Activated CD4-positive, alpha-beta T cell treated with anti-CD3 and anti-CD28 coated beads, Interleukin-2, amount 50 U/mL, for 24 hours (primary cell): ENCODE measurements around the gene PRR22.
A peak's percentile ranks its signal among the peaks of the same experiment; 100 is the strongest.

ENCODE experiments used
- DNase-seq, 2 donors: peaks; one replicate each; pipeline ENCODE4 v3.0.0-alpha.2; 2020; ENCODE audit warnings: low read depth in 1 of 2, low spot score in 1 of 2

The PRR22 gene

DNA sequence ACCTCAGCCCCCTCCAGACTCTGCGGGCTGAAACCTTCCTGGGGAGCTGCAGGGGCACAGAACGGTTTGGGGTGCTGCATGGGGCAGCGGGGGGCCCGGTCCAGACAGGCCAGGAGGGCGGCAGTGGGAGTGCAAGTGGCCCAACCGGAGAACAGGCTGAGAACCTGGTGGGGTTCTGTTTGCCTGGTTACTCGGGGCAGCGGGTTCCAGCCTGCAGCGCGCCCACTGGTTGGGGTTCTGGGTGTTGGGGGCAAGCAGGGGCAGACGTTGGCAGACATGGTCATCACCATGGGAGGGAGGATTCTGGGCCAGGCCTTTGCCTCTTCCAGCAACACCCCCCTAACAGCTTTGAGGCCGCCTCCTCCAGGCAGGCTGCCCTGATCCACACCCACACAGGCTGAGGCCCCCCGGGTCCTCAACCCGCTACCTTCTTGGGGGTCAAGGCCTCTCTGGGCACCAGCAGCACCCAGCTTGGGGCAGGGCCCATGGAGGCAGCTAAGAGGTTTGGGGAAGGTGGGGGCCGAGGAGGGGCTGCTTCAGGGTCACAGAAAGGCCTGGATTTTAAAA lies at the start of gene PRR22:
PRR22 (minus strand) TSS at position 166 of the 567 bp plus-strand sequence; CDS start at position 80, 86 bp downstream.
- no peak for DNase-seq

DNA sequence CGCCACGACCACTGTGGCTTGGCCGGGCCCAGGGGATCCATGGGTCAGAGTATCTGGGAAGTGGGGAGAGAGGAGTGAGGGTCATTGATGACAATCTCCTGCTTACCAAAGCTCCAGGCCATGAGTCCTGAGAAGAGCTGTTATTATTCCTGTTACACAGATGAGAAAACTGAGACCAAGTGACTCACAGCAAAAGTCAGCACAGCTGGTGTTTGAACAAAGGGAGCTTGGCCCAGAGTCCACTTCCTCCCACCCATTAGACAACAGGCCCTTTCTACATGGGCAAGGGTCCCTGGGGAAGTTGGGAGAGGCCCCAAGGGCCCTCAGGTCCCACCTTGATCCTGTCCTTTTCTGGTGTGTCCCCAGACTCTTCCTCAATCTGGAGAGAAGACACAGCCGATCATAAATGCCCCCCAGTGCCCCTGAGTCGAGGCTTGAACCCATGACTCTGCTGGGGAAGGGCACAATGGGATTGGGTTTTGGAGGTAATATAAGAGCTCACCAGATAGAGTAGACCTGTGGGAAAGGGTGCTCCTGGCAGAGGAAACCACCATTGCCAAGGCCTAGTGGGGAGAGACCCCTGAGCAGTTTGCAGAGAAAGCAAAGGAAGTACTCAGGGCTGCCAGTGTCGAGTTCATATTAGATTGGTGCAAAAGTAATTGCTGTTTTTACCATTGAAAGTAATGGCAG lies 48.1 kb upstream of the PRR22 start:
- DNase-seq = no peak

DNA sequence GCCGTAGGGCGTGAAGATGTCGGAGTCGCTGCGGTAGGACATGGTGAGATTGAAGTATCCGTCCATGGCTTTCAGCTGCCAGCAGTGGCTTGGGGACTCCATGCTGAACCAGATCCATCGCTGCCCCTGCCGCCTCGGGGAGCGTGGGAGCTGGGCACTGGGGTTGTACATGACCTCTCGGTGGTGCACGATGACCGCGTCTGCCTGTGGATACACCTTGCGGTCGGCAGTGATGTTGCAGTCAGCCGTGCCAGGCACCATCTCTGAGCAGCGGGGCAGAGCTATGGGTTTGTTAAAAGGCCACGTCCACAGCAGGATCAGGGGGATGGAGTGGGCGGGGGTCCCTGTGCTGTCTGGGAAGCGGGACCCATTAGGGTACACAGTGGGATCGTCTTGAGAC lies 47.5 kb upstream of the PRR22 start:
- no peak for DNase-seq

DNA sequence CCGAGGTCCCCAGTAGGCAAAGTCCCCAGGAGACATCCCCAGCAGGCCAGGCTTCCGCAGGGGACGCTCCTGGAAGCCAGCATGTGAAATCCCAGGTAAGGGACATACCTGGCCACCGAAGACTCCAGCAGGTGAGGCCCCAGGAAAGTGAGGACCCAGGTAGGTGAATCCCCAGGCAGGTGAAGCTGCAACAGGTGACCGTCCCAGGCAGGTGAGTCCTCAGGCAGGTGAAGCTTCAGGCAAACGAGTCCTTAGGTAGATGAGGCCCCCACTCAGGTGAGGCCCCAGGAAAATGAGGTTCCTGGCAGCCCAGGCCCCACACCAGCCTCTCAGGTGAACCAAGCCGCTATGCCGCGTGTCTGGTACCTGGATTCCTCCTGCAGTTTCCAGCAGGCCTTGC lies 46.6 kb upstream of the PRR22 start:
- no peak for DNase-seq

DNA sequence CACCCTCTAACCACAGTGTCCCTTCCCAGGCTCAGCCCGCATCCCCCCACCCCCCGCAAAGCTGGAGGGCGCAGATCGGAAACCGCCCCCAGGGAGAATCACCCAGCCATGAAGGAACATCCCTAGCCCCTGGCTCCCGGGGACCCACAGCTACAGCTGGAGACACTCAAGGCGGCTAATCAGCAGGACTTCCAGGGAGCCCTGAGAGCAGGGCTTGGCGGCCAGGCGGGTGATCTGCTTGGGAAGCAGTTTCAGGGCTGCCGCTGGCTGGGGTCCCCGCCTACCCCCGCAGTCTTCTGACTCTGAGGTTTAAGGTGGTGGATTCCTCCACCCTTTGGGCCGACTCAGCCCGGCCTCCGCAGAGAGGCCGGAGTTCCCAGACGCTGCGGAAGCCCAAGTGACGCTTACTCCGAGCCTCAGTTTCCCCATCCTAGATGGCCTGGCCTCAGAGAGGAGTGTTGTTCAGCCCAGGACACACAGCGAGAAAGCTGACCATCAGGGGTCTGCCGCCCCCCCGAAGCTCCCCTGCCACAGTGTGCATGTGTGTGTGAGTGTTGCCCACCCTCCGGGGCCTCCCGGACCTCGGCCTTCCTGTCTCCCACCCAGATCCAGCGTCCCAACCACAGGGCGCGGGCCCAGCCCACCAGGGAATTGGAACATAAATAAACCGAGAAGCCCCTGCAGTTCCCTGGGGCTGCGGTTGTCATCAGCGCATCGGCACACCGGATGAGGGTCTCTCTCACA lies 45.2 kb upstream of the PRR22 start:
- no peak for DNase-seq

DNA sequence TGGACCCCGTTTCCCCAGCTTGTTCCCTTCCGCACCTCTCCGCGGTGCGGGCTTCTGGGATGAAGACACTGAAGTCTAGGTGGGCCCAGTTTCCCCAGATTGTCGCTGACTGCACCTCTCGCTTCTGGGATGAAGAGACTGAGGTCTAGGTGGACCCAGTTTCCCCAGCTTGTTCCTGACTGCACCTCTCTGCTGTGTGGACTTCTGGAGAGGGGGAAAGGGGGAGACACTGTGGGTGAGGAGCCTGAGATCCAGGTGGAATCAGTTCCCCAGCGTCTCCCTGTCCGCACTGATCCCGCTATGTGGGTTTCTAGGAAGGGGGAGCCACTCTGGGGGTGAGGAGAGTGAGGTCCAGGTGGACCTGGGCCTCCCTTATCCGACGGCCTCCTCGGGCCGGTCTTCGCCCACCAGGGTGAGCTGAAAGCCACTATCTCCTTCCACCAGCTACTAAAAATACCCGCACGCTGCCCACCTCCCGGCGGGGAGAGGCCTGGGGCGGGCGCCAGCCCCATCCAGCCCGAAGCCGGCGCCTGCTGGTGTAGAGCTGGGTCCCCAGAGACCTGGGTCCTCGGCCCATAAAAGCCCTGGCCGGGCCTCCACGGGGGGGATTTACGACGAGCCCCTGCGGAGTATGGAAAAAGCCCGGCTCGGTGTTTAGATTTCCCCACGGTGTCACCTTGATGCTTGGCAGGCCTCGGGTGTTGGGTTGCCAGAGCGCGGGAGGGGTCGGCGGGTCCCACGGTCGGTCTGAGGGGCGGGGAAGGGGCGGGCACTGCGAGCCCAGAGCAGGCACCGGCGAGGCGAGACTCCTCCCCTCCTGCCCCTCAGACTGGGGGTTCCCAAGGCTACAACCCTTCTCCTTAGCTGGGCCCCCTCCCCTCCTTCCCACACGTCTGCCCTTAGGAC lies 44.4 kb upstream of the PRR22 start:
- no peak for DNase-seq

DNA sequence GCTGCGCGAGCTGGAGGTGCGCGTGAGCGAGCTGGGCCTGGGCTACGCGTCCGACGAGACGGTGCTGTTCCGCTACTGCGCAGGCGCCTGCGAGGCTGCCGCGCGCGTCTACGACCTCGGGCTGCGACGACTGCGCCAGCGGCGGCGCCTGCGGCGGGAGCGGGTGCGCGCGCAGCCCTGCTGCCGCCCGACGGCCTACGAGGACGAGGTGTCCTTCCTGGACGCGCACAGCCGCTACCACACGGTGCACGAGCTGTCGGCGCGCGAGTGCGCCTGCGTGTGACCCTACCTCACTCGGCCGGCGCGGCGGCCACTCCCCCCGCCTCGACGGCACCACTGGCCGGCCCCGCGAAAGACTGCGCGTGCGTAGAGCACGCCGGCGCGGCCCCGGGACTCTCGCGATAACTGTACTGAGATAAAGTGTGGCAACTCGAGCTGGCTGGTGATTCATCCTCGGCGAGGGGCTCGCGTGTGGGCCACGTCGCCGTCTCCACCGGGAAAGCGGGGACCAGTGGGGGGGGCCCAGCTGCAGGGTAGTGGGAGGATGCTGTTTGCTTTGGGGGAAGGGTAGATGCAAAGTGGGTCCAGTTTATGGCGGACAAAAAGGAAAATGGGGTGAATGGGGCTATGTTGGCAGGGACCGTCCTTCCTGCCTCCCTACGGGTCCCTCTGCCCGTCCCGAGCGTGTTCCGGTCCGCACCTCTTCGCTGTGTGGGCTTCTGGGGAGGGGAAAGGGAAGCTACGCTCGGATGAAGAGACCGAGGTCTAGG lies 43.5 kb upstream of the PRR22 start:
- DNase-seq = peak; percentile 92 to 93

DNA sequence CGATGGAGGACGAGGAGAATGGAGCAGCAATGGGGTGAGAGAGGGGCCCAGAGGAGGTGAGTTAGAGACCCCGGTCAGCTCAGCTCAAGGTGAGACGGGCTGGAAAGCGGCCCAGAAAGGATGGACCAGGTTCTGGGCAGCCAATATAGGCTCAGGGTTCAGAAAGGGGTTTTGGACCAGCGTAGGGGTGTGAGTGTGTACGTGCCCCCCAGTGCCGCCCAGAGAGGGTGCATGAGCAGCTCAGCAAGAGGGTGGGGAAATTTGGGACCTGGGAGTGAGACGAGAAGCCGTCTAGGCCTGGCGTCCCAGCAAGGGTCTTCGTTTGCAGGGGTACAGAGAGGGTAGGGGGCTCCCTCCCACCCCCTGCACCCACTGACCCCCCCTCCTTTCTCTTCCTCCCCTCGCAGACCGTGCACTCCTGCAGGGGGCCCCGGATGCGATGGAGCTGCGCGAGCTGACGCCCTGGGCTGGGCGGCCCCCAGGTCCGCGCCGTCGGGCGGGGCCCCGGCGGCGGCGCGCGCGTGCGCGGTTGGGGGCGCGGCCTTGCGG lies 42.9 kb upstream of the PRR22 start:
- no peak for DNase-seq

DNA sequence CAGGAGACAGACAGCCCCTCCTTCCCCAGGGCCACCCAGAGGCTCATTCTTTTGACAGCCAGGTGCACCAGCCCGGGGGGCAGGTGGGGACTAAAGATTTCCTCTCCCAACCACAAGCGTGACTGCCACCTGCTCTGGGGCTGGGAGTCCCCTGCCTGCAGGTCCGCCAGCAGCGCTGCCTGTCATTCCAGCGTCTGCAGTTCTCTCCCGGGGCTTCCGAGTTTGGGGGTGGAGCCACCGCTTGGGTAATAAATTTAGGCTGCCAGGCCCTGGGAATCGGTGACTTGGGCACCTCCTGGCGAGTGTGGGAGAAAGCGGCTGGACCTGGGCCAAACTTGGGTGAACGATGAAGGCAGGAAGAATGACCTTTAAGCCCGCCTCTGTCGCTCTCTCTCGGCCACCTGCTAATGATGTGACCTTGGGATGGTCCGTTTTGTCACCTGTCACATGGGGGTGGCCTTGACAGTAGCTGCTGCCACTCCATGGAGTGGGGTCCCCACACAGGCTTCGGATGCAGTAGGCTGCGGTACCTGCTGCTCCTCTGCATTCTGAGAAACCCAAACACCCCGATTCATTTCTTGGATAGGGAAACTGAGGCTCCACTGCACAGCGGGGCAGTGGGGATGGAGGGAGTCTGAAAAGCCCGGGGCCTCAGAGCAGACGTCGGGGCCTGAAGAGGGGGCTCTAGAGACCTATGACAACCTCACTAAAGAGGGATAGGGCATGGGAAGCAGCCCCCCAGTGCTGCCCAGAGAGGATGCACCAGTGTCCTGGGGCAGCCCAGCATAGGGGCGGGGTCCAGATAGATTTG lies 42.2 kb upstream of the PRR22 start:
- no peak for DNase-seq

DNA sequence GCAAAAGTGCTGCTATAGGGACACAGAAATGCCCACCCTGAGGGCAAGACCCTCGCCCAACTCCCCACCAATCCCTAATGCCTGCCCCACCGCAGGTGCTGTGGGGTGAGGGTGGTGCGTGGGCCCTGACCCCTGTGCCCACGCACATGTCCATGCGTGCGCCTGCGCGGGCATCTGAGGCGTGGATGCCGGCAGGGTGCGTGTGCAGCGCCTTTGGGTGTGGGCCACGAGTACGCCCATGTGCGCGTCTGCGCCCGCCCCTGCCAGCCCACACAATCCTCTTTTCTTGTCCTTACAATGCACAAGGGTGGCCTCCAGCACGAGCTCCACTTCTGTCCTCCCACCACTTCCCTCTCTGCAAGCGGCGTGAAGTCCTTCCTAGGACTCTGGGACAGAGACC lies 40.6 kb upstream of the PRR22 start:
- no peak for DNase-seq

DNA sequence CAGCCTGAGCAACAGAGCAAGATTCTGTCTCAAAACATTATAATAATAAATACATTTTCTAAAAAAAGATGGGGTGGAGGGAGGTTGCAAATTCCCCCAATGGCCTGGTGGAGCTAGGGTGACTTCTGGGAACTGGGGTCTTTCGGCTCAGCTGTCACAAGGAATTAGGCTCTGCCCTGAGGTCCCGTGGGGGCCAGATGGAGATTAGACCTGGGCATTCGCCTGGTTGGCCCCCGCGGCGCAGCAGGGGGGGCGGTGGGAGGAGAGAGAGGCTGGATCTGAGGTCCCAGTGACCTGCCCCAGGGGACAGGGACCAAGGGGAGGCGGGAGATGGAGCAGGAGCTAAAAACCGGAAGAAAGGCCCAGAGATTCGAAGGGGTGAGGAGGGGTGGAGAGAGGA lies 40.2 kb upstream of the PRR22 start:
- no peak for DNase-seq

DNA sequence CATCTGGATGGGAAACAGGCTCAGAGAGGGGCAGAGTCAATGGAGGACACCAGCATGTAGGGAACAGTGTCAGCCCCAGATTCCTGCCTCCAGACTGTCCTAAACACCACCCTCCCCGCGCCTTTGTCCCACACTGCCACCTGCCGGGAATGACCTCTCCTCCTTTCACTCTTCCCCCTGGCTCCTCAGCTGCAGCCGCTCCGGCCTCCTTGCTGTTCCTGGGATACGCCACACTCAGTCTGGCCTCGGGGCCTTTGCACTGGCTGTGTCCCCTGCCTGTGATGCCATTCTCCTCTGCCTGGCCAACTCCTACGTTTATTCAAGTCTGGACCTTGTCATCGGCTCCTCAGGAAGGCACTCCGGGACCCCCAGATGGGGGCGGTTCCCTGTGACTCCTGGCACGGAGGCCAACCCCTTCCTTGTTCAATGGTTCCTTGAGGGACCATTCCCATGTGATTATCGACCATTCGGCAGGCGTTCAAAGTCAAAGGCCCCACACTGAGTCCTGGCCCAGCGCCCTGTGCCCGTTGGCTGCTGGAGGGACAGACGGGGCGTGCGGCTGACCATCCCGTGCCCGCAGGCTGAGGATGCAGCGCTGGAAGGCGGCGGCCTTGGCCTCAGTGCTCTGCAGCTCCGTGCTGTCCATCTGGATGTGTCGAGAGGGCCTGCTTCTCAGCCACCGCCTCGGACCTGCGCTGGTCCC lies 39.2 kb upstream of the PRR22 start:
- no peak for DNase-seq

DNA sequence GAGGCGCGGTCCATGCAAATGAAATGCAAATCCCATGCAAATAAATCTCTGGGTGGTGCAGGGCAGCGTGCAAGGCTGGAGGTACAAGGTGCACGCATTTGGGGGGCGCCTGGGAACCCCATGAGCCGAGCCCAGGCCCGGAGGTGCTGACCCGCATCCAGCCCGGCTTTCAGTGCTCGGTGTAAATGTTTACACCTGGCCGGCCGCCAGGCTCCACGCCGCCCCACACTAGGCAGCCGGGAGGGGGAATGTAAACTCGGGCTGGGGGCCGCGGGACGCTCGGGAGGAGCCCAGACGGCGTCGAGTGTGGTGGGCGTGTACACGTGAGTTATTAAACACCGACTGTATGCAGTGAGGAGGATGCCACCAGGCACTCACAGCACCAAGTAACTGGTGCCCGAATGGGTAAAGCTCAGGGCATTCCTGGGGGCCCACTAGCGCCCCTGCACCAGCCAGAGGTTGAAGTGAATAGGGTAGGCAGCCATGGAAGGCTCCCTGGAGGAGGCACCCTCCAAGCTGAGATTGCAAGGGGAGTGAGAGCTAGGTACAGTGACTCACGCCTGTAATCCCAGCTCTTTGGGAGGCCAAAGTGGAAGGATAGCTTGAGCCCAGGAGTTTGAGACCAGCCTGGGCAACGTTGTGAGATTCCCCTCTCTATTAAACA lies 37.8 kb upstream of the PRR22 start:
- DNase-seq = no peak

DNA sequence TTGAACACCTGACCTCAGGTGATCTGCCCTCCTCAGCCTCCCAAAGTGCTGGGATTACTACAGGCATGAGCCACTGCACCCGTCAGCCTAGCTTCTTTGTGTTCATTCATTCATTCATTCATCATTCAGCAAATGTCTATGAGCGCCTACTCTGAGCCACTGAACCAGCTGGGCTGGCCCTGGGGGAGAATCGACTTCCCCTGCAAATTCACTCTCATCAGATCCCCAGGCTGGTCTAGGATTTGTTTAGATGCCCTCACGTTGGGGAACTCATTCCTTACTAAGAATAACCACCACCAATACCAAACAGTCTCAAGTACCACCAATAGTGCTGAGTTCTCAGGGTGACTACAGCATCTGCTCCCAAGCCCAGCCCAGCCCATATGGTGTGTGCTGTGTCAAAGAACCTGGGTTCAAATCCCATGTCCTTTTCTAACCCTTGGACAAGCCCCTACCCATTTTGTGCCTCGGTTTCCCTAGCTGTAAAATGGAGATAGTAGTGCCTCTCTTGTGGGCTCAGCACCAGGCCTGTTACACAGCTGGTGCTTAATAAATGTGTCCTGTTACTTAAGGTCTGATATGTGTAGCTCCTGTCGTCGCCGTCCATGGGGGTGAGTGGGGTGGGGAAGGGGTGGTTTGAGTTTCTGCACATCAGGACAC lies 37.1 kb upstream of the PRR22 start:
- DNase-seq = no peak

DNA sequence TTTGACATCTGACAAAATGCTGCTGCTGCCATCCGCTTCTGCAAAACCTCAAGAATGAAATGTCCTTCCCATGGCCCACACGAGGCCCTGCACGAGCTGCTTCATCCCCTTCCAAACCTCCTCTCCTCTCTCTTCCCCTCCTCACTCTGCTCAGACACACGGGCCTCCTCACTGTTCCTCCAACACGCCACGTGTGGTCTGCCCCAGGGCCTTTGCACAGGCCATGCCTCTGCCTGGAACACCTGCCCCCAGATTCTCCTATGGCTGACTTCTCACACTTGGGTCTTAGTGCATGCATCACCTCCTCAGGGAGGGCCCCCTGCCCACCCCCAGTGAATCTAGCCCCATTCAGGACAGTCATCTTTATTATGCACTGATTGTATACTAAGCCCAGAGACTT lies 36.2 kb upstream of the PRR22 start:
- no peak for DNase-seq

DNA sequence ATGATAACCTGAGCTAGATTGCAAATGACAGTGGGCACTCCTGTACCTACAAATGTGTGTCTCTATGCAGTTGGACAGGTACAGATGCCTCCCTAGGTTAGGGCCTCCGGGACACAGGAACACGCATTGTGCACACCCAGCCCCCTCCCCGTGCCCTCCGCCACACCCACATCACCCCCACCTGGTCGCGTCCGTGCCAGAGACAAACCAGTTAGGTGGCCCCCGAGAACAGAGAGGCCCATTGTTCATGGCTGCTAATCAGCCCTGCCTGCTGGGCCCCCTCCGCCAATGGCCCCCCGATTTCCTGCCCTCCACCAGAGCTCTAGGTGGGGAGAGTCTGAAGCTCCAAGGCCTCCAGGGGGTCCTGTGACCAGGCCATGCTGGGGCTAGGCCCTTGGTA lies 34.0 kb upstream of the PRR22 start:
- no peak for DNase-seq

DNA sequence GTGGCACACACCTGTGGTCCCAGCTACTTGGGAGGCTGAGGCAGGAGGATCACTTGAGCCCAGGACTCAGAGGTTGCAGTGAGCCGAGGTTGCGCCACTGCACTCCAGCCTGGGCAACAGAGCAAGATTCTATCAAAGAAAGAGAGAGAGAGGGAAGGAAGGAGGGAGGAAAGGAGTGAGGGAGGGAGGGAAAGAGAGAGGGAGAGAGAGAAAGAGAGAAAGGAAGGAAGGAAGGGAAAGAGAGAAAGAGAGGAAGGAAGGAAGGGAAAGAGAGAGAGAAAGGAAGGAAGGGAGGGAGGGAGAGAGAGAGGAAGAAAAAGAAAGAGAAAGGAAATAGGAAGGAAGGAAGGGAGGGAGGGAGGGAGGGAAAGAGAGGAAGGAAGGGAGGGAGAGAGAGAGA lies 32.7 kb upstream of the PRR22 start:
- DNase-seq = no peak

DNA sequence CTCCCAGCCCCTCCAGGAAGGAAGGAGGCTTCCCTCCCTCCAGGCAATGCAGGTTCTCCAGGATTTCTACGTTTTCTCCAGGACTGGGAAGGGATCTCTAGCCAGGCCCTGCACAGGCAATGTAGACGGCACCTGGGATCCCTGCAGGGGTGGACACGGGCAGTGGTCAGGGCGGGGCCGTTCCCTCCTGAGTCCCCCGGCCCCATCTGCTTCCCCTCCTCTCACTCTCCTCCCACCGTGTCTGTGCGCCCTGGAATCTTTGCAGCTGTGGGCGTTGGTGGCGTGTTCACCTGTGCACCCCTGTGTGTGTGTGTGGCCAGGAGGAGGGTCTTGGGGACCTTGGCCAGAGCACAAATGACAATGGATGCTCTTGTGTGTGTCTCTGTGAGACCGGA lies 30.3 kb upstream of the PRR22 start:
- no peak for DNase-seq
